HG02840 (cell line): ENCODE results near the gene DUSP22.

ENCODE experiments used
- ATAC-seq: cut with Tn5 transposase; IDR thresholded peaks from one replicate; pipeline ENCODE4 v1.9.1; 2021; ENCODE audit warnings: mild to moderate bottlenecking, moderate library complexity, moderate number of reproducible peaks; ENCODE audit not compliant: unreplicated experiment, low FRiP score

Gene DUSP22

GRCh38 chr6:334536-335510 lies 42.5 kb downstream of the DUSP22 start:
- no peak for ATAC-seq

GRCh38 chr6:335572-335971 lies 43.3 kb downstream of the DUSP22 start:
- no peak for ATAC-seq

- ATAC-seq: peak; percentile 22
Measured at GRCh38 chr6:336159-337114, 44.1 kb downstream of the DUSP22 start.

GRCh38 chr6:337805-338368 lies 45.6 kb downstream of the DUSP22 start:
- ATAC-seq: no peak

GRCh38 chr6:338815-339262 lies 46.6 kb downstream of the DUSP22 start:
- ATAC-seq: no peak

GRCh38 chr6:339480-339879 lies 47.2 kb downstream of the DUSP22 start:
- no peak for ATAC-seq

- no peak for ATAC-seq
Measured at GRCh38 chr6:340186-340955, 48.1 kb downstream of the DUSP22 start.

- no peak for ATAC-seq
Measured at GRCh38 chr6:340991-341827, 48.9 kb downstream of the DUSP22 start.

- ATAC-seq: no peak
Measured at GRCh38 chr6:341914-342831, 49.9 kb downstream of the DUSP22 start.

- ATAC-seq: no peak
Measured at GRCh38 chr6:342832-343179, 50.5 kb downstream of the DUSP22 start.

GRCh38 chr6:343226-343935 lies 51.1 kb downstream of the DUSP22 start:
- no peak for ATAC-seq

GRCh38 chr6:343960-344815 lies 51.9 kb downstream of the DUSP22 start:
- ATAC-seq: no peak

GRCh38 chr6:344816-345340 lies 52.6 kb downstream of the DUSP22 start:
- no peak for ATAC-seq

GRCh38 chr6:345747-346385 lies 53.6 kb downstream of the DUSP22 start:
- no peak for ATAC-seq

- ATAC-seq: no peak
Measured at GRCh38 chr6:346386-347030, 54.2 kb downstream of the DUSP22 start.
